ENCODE results near the gene SPPL2B. TPM values are rescaled to one million over a fixed set of nuclear protein-coding genes. Genes with fewer than 3 reads are reported as not detected.

SPPL2B gene
- total RNA-seq, 1 donor from 2014 or later = 119 TPM

GRCh38 chr19:2321565-2322283, 6.8 kb upstream of the SPPL2B start:
- no peak overlapping the region for H3K27ac Mint-ChIP-seq (ENCODE audit: unreplicated experiment)
- H3K9me3 Mint-ChIP-seq = no peaks in the 10 kb centered on the region
- peaks cover 2% of the 10 kb centered on the region for H3K4me1 Mint-ChIP-seq

GRCh38 chr19:2323707-2324106, 4.8 kb upstream of the SPPL2B start:
- H3K4me1 Mint-ChIP-seq = peaks cover 18% of the 10 kb centered on the region
- no peaks in the 10 kb centered on the region for H3K27me3 Mint-ChIP-seq (ENCODE audit: low read depth)
- no peak overlapping the region for H3K4me3 Mint-ChIP-seq
- no peak overlapping the region for H3K27ac Mint-ChIP-seq (ENCODE audit: unreplicated experiment)
- no peaks in the 10 kb centered on the region for H3K36me3 Mint-ChIP-seq (ENCODE audit: low read depth)
- TF ChIP-seq CTCF (conservative IDR thresholded peaks at IDR 0.05) = no peak
- no peak for DNase-seq (ENCODE audit: low read depth, low spot score)
- no peaks in the 10 kb centered on the region for H3K9me3 Mint-ChIP-seq

More at GRCh38 chr19:2321565-2322283, 6.8 kb upstream of the SPPL2B start:
- Mint-ChIP-seq H3K4me3 (no peak overlapping the region), H3K27me3 (ENCODE audit: low read depth) (no peaks in the 10 kb centered on the region), H3K36me3 (ENCODE audit: low read depth) (no peaks in the 10 kb centered on the region)
- DNase-seq (ENCODE audit: low read depth, low spot score) = no peak
- no peak for TF ChIP-seq CTCF (conservative IDR thresholded peaks at IDR 0.05)

GRCh38 chr19:2324220-2324948, 4.1 kb upstream of the SPPL2B start:
- peaks cover under 1% of the 10 kb centered on the region for H3K27me3 Mint-ChIP-seq (ENCODE audit: low read depth)
- H3K4me1 Mint-ChIP-seq = peaks cover 22% of the 10 kb centered on the region
- DNase-seq (ENCODE audit: low read depth, low spot score) = no peak
- H3K4me3 Mint-ChIP-seq = peak overlapping the region; percentile 61
- H3K27ac Mint-ChIP-seq (ENCODE audit: unreplicated experiment) = no peak overlapping the region
- no peaks in the 10 kb centered on the region for H3K9me3 Mint-ChIP-seq
- no peaks in the 10 kb centered on the region for H3K36me3 Mint-ChIP-seq (ENCODE audit: low read depth)
- no peak for TF ChIP-seq CTCF (conservative IDR thresholded peaks at IDR 0.05)

GRCh38 chr19:2325281-2326046, 3.0 kb upstream of the SPPL2B start:
- Mint-ChIP-seq H3K36me3 (ENCODE audit: low read depth) (no peaks in the 10 kb centered on the region), H3K9me3 (no peaks in the 10 kb centered on the region), H3K4me3 (peak overlapping the region; percentile 95), H3K4me1 (peaks cover 31% of the 10 kb centered on the region), H3K27ac (ENCODE audit: unreplicated experiment) (no peak overlapping the region), H3K27me3 (ENCODE audit: low read depth) (peaks cover 2% of the 10 kb centered on the region)
- no peak for TF ChIP-seq CTCF (conservative IDR thresholded peaks at IDR 0.05)
- no peak for DNase-seq (ENCODE audit: low read depth, low spot score)

GRCh38 chr19:2326699-2327360, 1.7 kb upstream of the SPPL2B start:
- peak overlapping the region; percentile 98 for H3K27ac Mint-ChIP-seq (ENCODE audit: unreplicated experiment)
- TF ChIP-seq CTCF (conservative IDR thresholded peaks at IDR 0.05) = no peak
- no peaks in the 10 kb centered on the region for H3K9me3 Mint-ChIP-seq
- peaks cover 2% of the 10 kb centered on the region for H3K27me3 Mint-ChIP-seq (ENCODE audit: low read depth)
- H3K4me1 Mint-ChIP-seq = peaks cover 44% of the 10 kb centered on the region
- H3K36me3 Mint-ChIP-seq (ENCODE audit: low read depth) = no peaks in the 10 kb centered on the region
- H3K4me3 Mint-ChIP-seq = peak overlapping the region; percentile 95
- DNase-seq (ENCODE audit: low read depth, low spot score) = no peak

All from neural crest cell (in vitro differentiated cells).